IMR-90 (cell line): ENCODE results near the gene FXN. TPM values are rescaled to one million over a fixed set of nuclear protein-coding genes. Genes with fewer than 3 reads are reported as not detected.

Experiments used
- ATAC-seq: fragments of 200-7000 bp; cut with Tn5 transposase; 2 replicates; pipeline ENCODE4 v1.9.1; 2020; ENCODE audit warnings: low read depth, mild to moderate bottlenecking, moderate library complexity
- BruUV-seq: library from RNA; stranded (reverse); fragments of 400-500 nt; replicated peaks from 2 replicates; lab custom pipeline; 2021; lab: Mats Ljungman, UMichigan
- CTCF ChIA-PET: fragments of 300-600 bp; formaldehyde crosslinking; extraction: SDS; loops from one replicate; lab custom pipeline; 2021; ENCODE audit warnings: antibody characterized with exemption; lab: Yijun Ruan, JAX
- POLR2A ChIA-PET: fragments of 300-600 bp; sonication (Branson Sonifier 250); formaldehyde crosslinking; loops from one replicate; lab custom pipeline; 2022; ENCODE audit warnings: antibody characterized with exemption; ENCODE audit not compliant: unreplicated experiment; lab: Charles Lee
- DNase-seq: peaks from one replicate; pipeline ENCODE4 v3.0.0; 2013
- H2AFZ ChIP-seq: replicated peaks from 2 replicates; pipeline ENCODE3; 2013; ENCODE audit warnings: low read length, mild to moderate bottlenecking; ENCODE audit not compliant: poor library complexity
- H2AK5ac ChIP-seq: 2 replicates; pipeline ENCODE4 v1.6.1; 2013; ENCODE audit warnings: low read depth, low read length, inconsistent platforms
- H2AK9ac ChIP-seq: replicated peaks from 2 replicates; pipeline ENCODE3; 2013; ENCODE audit warnings: mild to moderate bottlenecking, low read depth, low read length, moderate library complexity; ENCODE audit not compliant: poor library complexity
- H2BK120ac ChIP-seq: 2 replicates; pipeline ENCODE4 v1.6.1; 2013; ENCODE audit warnings: low read depth, low read length, inconsistent platforms
- H2BK15ac ChIP-seq: 3 replicates; pipeline ENCODE4 v1.6.1; 2013; ENCODE audit warnings: low read depth, low read length, inconsistent platforms
- H2BK20ac ChIP-seq: 2 replicates; pipeline ENCODE4 v1.6.1; 2013; ENCODE audit warnings: low read depth, mild to moderate bottlenecking, inconsistent platforms, low read length, moderate library complexity
- H2BK5ac ChIP-seq: 2 replicates; pipeline ENCODE4 v1.6.1; 2013; ENCODE audit warnings: mild to moderate bottlenecking, low read depth, low read length, inconsistent platforms; ENCODE audit not compliant: poor library complexity, severe bottlenecking
- H3K14ac ChIP-seq: replicated peaks from 2 replicates; pipeline ENCODE4 v1.6.1; 2013; ENCODE audit warnings: low read depth, low read length, inconsistent platforms
- H3K18ac ChIP-seq: 2 replicates; pipeline ENCODE4 v1.6.1; 2013; ENCODE audit warnings: low read depth, low read length, control low read depth
- H3K23ac ChIP-seq: 2 replicates; pipeline ENCODE4 v1.6.1; 2013; ENCODE audit warnings: low read depth, low read length, inconsistent platforms
- H3K27ac ChIP-seq: 2 replicates; pipeline ENCODE4 v1.5.1; 2013; ENCODE audit warnings: mild to moderate bottlenecking, control low read depth, low read length; ENCODE audit not compliant: insufficient read depth
- H3K27me3 ChIP-seq: 2 replicates; pipeline ENCODE4 v1.6.1; 2013; ENCODE audit warnings: low read length; ENCODE audit not compliant: control insufficient read depth, insufficient read depth
- H3K36me3 ChIP-seq: 2 replicates; pipeline ENCODE4 v1.6.1; 2013; ENCODE audit warnings: low read length, mixed read lengths; ENCODE audit not compliant: control insufficient read depth, insufficient read depth
- H3K4ac ChIP-seq: 2 replicates; pipeline ENCODE4 v1.6.1; 2013; ENCODE audit warnings: low read depth, low read length, inconsistent platforms
- H3K4me1 ChIP-seq: 2 replicates; pipeline ENCODE4 v1.6.1; 2013; ENCODE audit warnings: low read length, mixed read lengths; ENCODE audit not compliant: control insufficient read depth, insufficient read depth
- H3K4me2 ChIP-seq: 2 replicates; pipeline ENCODE4 v1.6.1; 2013; ENCODE audit warnings: low read depth, mild to moderate bottlenecking, control low read depth, low read length, moderate library complexity
- H3K4me3 ChIP-seq: 2 replicates; pipeline ENCODE4 v1.5.1; 2013; ENCODE audit warnings: low read depth, mild to moderate bottlenecking, control low read depth, low read length, moderate library complexity; ENCODE audit not compliant: insufficient read depth
- H3K56ac ChIP-seq: 2 replicates; pipeline ENCODE4 v1.6.1; 2013; ENCODE audit warnings: low read length, inconsistent platforms; ENCODE audit not compliant: insufficient read depth; ENCODE audit errors: extremely low read depth
- H3K79me1 ChIP-seq, 2 experiments: 2 replicates each; pipeline ENCODE4 v1.6.1; 2013; ENCODE audit warnings: low read length in 2 of 2, inconsistent platforms in 1 of 2, low read depth in 1 of 2
- H3K9ac ChIP-seq: 2 replicates; pipeline ENCODE4 v1.6.1; 2013; ENCODE audit warnings: low read depth, low read length, control low read depth
- H3K9me1 ChIP-seq: 2 replicates; pipeline ENCODE4 v1.6.1; 2013; ENCODE audit warnings: low read length, inconsistent platforms; ENCODE audit not compliant: insufficient read depth
- H3K9me3 ChIP-seq: 2 replicates; pipeline ENCODE4 v1.6.1; 2013; ENCODE audit warnings: low read length; ENCODE audit not compliant: control insufficient read depth, insufficient read depth
- H4K20me1 ChIP-seq: 2 replicates; pipeline ENCODE4 v1.6.1; 2013; ENCODE audit warnings: low read length, inconsistent platforms; ENCODE audit not compliant: insufficient read depth
- H4K5ac ChIP-seq: 2 replicates; pipeline ENCODE4 v1.6.1; 2013; ENCODE audit warnings: mild to moderate bottlenecking, low read depth, low read length, control low read depth
- H4K8ac ChIP-seq, 2 experiments: 2 replicates each; pipeline ENCODE4 v1.6.1; 2013; ENCODE audit warnings: low read depth in 2 of 2, low read length in 2 of 2, control low read depth in 1 of 2, inconsistent platforms in 1 of 2
- H4K91ac ChIP-seq: 2 replicates; pipeline ENCODE4 v1.6.1; 2013; ENCODE audit warnings: low read depth, low read length, inconsistent platforms; ENCODE audit not compliant: insufficient read depth
- CEBPB ChIP-seq: IDR thresholded peaks from 2 replicates; pipeline ENCODE4 v1.6.1; 2012; ENCODE audit warnings: low read depth, low read length, improper control_type of control experiment
- FOS ChIP-seq: fragments of 150-350 bp; IDR thresholded peaks from 2 replicates; pipeline ENCODE4 v1.6.1; 2016; ENCODE audit warnings: low read depth, low read length
- MAZ ChIP-seq: IDR thresholded peaks from 2 replicates; pipeline ENCODE4 v1.6.1; 2012; ENCODE audit warnings: low read depth, mild to moderate bottlenecking, low read length, improper control_type of control experiment, moderate library complexity, borderline replicate concordance
- RCOR1 ChIP-seq: IDR thresholded peaks from 2 replicates; pipeline ENCODE4 v1.6.1; 2012; ENCODE audit warnings: mild to moderate bottlenecking, low read length, improper control_type of control experiment; ENCODE audit not compliant: insufficient replicate concordance
- RFX5 ChIP-seq: IDR thresholded peaks from 2 replicates; pipeline ENCODE4 v1.8.0; 2012; ENCODE audit warnings: low read depth, mild to moderate bottlenecking, low read length, moderate library complexity
- WGBS, 2 experiments: methylation state at CpG; one replicate each; pipeline versions ENCODE4 v1.1.5 to v1.1.7; 2013; ENCODE audit warnings: missing lambda C conversion rate in 2 of 2; ENCODE audit not compliant: insufficient read length in 1 of 2; ENCODE audit errors: extremely low coverage in 2 of 2; 5-methylcytosine and 5-hydroxymethylcytosine counted together
- dilution Hi-C: fragments of 300-500 bp; cut with HindIII; formaldehyde crosslinking; loops from one replicate; pipeline ENCODE4 v1.14.3; 2018; ENCODE audit warnings: low sequenced_read_pairs; ENCODE audit not compliant: unreplicated experiment
- in situ Hi-C: fragments of 300-500 bp; cut with MboI; formaldehyde crosslinking; loops from 3 replicates; pipeline ENCODE4 v1.14.3; 2019; ENCODE audit warnings: low sequenced_read_pairs, inconsistent platforms, mixed read lengths
- intact Hi-C: fragments of 100-400 bp; cut with micrococcal nuclease; formaldehyde crosslinking; loops from 2 replicates; pipeline ENCODE4 v1.10.0; 2022
- polyA plus RNA-seq, 3 experiments: library from polyadenylated mRNA; depleted of rRNA; stranded (reverse); fragments of >200 nt; gene quantifications; 2 replicates each; pipeline ENCODE4 v1.2.3, GENCODE V29; 2012; ENCODE audit warnings: low replicate concordance in 1 of 3
- total RNA-seq: library from RNA; depleted of rRNA; stranded (reverse); fragments of >200 nt; gene quantifications from 2 replicates; pipeline ENCODE4 v1.2.3, GENCODE V29; 2012

The FXN gene
- total and polyA plus RNA-seq, 2 of the 4 experiments (the other 2 are of a cell fraction): 3.9 to 18.1 TPM

DNA sequence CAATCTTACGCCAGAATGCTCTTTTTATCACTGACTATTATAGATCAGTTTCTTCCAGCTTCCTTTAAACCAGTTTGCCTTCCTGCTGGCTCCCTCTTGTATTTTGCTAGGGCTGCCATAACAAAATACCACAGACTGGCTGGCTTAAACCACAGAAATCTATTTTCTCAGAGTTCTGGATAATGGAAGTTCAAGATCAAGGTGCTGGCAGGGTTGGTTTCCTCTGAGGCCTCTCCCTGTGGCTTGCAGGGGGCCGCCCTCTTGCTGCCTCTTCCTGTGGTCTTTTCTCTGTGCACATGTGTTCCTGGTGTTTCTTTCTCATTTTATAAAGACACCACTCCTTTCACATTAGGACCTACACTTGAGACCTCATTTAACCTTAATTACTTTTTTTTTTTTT, 6.8 kb upstream of the FXN start:
- no peak for TF ChIP-seq RFX5
- no peak for TF ChIP-seq MAZ
- no peak for TF ChIP-seq CEBPB
- TF ChIP-seq FOS: no peak
- no peak for TF ChIP-seq RCOR1
- no peak overlapping the region for H3K4me3 ChIP-seq
- no peak overlapping the region for H2BK20ac ChIP-seq
- ChIA-PET POLR2A (no interaction called here), CTCF (interaction anchor here (0.7 to 0.9 kb wide), 2 partner anchors 44 to 300 kb away, joined by 3 to 4 read pairs; no protein-coding TSS in a partner anchor)
- no peak overlapping the region for H3K27ac ChIP-seq
- H3K9me1 ChIP-seq: no peaks in the 10 kb centered on the region
- no peaks in the 10 kb centered on the region for H3K4me1 ChIP-seq
- no peaks in the 10 kb centered on the region for H3K9me3 ChIP-seq
- no TSS peak for BruUV-seq
- intact Hi-C loops: loop anchor here (10.0 kb wide), 1 partner anchor 324 kb away; the partner anchor contains the start of gene PIP5K1B
- ATAC-seq: no peak
- no peak overlapping the region for H3K4ac ChIP-seq
- no peak for DNase-seq
- in situ Hi-C loops: no loop called here
- no peaks in the 10 kb centered on the region for H3K79me1 ChIP-seq
- no peak overlapping the region for H2AFZ ChIP-seq
- WGBS, 2 experiments: no CpG with 5 or more reads among the region's 2 CpGs
- H3K4me2 ChIP-seq: no peak overlapping the region
- no peak overlapping the region for H2BK15ac ChIP-seq
- no peak overlapping the region for H2AK9ac ChIP-seq
- H3K9ac ChIP-seq: no peak overlapping the region
- no peak overlapping the region for H3K23ac ChIP-seq
- H4K8ac ChIP-seq: no peak overlapping the region
- no peak overlapping the region for H4K91ac ChIP-seq
- no peak overlapping the region for H2BK5ac ChIP-seq
- H3K18ac ChIP-seq: no peak overlapping the region
- H4K5ac ChIP-seq: no peak overlapping the region
- no peaks in the 10 kb centered on the region for H3K36me3 ChIP-seq
- dilution Hi-C loops: no loop called here
- no peak overlapping the region for H3K56ac ChIP-seq
- H2AK5ac ChIP-seq: no peak overlapping the region
- no peak overlapping the region for H2BK120ac ChIP-seq
- H3K14ac ChIP-seq: no peak overlapping the region
- H4K20me1 ChIP-seq: no peaks in the 10 kb centered on the region
- H3K27me3 ChIP-seq: peaks cover 9% of the 10 kb centered on the region
